Gastrocnemius medialis (tissue), 4 donors: ENCODE measurements around the gene LAMA1. TPM values are rescaled to one million over a fixed set of nuclear protein-coding genes. Genes with fewer than 3 reads are reported as not detected.
"Not testable (repeated sequence)": the region's sequence is repeated elsewhere in the genome, so short reads cannot be mapped to it uniquely, and the experiment has no call there.

Source experiments
- ATAC-seq, 2 donors: fragments of 150-250 bp; one replicate each; pipeline ENCODE4 v1.9.1; 2016
- DNase-seq, 2 donors: peaks; one replicate each; pipeline ENCODE4 v3.0.0-alpha.2; 2019
- H3K27ac ChIP-seq, 4 donors: fragments of 200-600 bp; sonication (generic); 1 replicate in 1 of 4; 2 replicates in 3 of 4; pipeline ENCODE4 v1.5.1; 2016 to 2018; ENCODE audit warnings: mild to moderate bottlenecking in 2 of 4, moderate library complexity in 1 of 4
- H3K27me3 ChIP-seq, 3 donors: fragments of 200-600 bp; sonication (generic) in 2 of 3; 1 replicate in 1 of 3; 2 replicates in 2 of 3; pipeline versions ENCODE4 v1.5.1 to v1.6.0; 2016 to 2019; ENCODE audit warnings: mild to moderate bottlenecking in 1 of 3, moderate library complexity in 1 of 3
- H3K36me3 ChIP-seq, 2 donors: fragments of 200-600 bp; sonication (generic) in 1 of 2; one replicate each; pipeline ENCODE4 v1.5.1; 2017 to 2018
- H3K4me1 ChIP-seq, 2 donors: fragments of 200-600 bp; sonication (generic) in 1 of 2; one replicate each; pipeline ENCODE4 v1.5.1; 2016 to 2017; ENCODE audit warnings: mild to moderate bottlenecking in 2 of 2
- H3K4me3 ChIP-seq, 4 donors: fragments of 200-600 bp; sonication (generic) in 3 of 4; 1 replicate in 1 of 4; 2 replicates in 3 of 4; pipeline ENCODE4 v1.5.1; 2016 to 2019; ENCODE audit warnings: mild to moderate bottlenecking in 2 of 4
- H3K9me3 ChIP-seq, 3 donors: fragments of 200-600 bp; sonication (generic) in 2 of 3; 1 replicate in 1 of 3; 2 replicates in 2 of 3; pipeline ENCODE4 v1.5.1; 2016 to 2019
- POLR2A ChIP-seq, 2 donors: fragments of 450-650 bp; IDR thresholded peaks; one replicate each; pipeline ENCODE4 v1.6.1; 2017; ENCODE audit warnings: antibody characterized with exemption in 2 of 2, mild to moderate bottlenecking in 2 of 2, moderate library complexity in 2 of 2
- in situ Hi-C, 4 donors: fragments of 200-750 bp; cut with MboI; loops; one replicate each; pipeline versions ENCODE4 v1.15.0 to v1.8.0; 2017; ENCODE audit warnings: low sequenced_read_pairs in 4 of 4
- intact Hi-C: fragments of 100-400 bp; cut with DNase I; formaldehyde crosslinking; loops from one replicate; pipeline ENCODE4 v1.15.1; 2023; ENCODE audit warnings: low total_unique reads
- total RNA-seq, 4 donors: library from RNA; depleted of rRNA; stranded (reverse); fragments of >200 nt; gene quantifications; one replicate each; pipeline versions ENCODE4 v1.1.0 to v1.2.3, GENCODE V29; 2016
- TF ChIP-seq, protein P1 (sequence below), 5 experiments: fragments of 450-650 bp in 3 of 5; fragments of 200-600 bp in 2 of 5; sonication (generic) in 2 of 5; IDR thresholded peaks in 4 of 5; conservative IDR thresholded peaks in 1 of 5; 1 replicate in 4 of 5; 2 replicates in 1 of 5; pipeline ENCODE4 v1.5.1; 2016 to 2019; ENCODE audit warnings: antibody characterized with exemption in 5 of 5, mild to moderate bottlenecking in 3 of 5, moderate library complexity in 3 of 5

LAMA1 gene
- total RNA-seq, 4 donors from 2014 or later, result 0.05 to 0.44 (median 0.09) TPM

DNA sequence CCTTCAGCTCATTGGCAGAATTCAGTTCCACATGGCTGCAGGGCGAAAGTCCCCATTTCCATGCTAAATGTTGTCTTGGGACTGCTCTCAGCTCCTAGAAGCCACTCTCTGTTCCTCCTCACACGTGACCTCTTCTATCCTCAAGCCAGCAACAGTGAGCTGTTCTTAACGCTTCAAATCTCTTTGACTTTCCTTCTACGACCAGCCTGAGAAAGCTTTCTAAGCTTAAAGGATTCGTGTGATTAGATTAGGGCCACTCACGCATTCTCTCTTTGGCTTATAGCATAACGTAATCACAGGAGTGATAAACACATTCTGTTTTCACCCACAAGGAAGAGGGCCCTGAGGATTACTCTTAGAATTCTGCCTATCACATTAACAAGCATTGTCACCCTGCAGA, 29.8 kb upstream of the LAMA1 start:
- no peaks in the 10 kb centered on the region for H3K27me3 ChIP-seq
- no peaks in the 10 kb centered on the region for H3K36me3 ChIP-seq
- ATAC-seq (no peak), DNase-seq (no peak)
- no peak overlapping the region for H3K4me3 ChIP-seq
- intact Hi-C loops, result no loop called here
- in situ Hi-C loops, result no loop called here
- no peak overlapping the region for H3K27ac ChIP-seq
- H3K4me1 ChIP-seq, result no peaks in the 10 kb centered on the region
- TF ChIP-seq, protein P1, sequence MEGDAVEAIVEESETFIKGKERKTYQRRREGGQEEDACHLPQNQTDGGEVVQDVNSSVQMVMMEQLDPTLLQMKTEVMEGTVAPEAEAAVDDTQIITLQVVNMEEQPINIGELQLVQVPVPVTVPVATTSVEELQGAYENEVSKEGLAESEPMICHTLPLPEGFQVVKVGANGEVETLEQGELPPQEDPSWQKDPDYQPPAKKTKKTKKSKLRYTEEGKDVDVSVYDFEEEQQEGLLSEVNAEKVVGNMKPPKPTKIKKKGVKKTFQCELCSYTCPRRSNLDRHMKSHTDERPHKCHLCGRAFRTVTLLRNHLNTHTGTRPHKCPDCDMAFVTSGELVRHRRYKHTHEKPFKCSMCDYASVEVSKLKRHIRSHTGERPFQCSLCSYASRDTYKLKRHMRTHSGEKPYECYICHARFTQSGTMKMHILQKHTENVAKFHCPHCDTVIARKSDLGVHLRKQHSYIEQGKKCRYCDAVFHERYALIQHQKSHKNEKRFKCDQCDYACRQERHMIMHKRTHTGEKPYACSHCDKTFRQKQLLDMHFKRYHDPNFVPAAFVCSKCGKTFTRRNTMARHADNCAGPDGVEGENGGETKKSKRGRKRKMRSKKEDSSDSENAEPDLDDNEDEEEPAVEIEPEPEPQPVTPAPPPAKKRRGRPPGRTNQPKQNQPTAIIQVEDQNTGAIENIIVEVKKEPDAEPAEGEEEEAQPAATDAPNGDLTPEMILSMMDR (IDR thresholded peaks at IDR 0.05 in 4 of 5, conservative IDR thresholded peaks at IDR 0.05 in 1 of 5), result no peak
- TF ChIP-seq POLR2A (IDR thresholded peaks at IDR 0.05), result no peak
- H3K9me3 ChIP-seq, result no peaks in the 10 kb centered on the region

DNA sequence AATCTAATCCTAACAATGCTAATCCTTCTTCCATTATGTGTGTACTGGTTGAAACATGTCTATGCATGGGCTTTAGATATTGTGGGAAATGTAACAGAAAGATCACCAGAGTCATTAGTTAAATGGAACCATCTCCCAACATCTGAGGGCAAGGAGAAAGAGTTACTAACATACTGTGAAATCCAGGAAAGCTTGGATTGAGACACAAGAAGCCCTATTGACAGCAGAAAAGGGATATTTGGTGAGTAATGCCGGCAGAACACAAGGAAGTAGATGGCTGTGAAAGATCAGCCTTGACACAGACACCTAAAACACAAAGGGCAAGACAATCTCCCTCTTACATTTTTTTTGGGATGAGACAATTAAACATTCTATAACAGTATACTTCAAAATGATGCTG, 28.5 kb upstream of the LAMA1 start:
- DNase-seq (no peak), ATAC-seq (no peak)
- Histone ChIP-seq H3K4me1 (no peaks in the 10 kb centered on the region), H3K27ac (no peak overlapping the region), H3K36me3 (no peaks in the 10 kb centered on the region), H3K4me3 (no peak overlapping the region), H3K27me3 (no peaks in the 10 kb centered on the region), H3K9me3 (no peaks in the 10 kb centered on the region)
- in situ Hi-C loops (no loop called here), intact Hi-C loops (no loop called here)
- TF ChIP-seq, protein P1 (IDR thresholded peaks at IDR 0.05 in 4 of 5, conservative IDR thresholded peaks at IDR 0.05 in 1 of 5), result no peak
- TF ChIP-seq POLR2A (IDR thresholded peaks at IDR 0.05), result no peak

DNA sequence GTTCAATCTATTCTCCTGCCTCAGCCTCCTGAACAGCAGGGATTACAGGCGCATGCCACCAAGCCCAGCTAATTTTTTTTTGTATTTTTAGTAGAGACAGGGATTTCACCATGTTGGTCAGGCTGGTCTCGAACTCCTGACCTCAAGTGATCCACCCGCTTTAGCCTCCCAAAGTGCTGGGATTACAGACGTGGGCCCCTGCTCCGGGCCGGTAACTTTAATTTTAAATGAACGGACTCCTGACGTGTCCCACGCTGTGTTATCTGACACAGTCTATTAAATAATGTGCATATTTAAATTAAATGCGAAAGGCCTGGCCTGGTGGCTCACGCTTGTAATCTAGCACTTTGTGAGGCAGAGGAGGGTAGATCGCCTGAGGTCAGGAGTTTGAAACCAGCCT, 27.3 kb upstream of the LAMA1 start:
- ATAC-seq, in situ Hi-C loops, H3K27me3 ChIP-seq, DNase-seq, H3K4me1 ChIP-seq, H3K4me3 ChIP-seq, intact Hi-C loops, H3K27ac ChIP-seq, H3K36me3 ChIP-seq, H3K9me3 ChIP-seq: not testable (repeated sequence)

DNA sequence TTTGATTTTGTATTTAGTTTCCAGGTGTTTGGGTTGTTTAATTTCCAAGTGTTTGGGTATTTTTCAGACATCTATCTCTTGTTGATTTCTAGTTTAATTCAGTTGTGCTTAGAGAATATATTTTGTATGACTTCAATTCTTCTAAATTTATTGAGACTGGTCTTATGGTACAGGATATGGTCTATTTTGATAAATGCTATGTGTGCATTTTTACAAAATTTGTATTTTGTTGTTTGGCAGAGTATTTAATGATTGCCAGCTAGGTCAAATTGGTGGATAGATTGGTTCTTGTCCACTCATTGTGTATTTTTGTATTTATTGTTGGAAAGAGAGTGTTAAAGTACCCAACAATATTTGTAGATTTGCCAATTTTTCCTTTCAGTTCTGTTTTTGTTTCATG, 23.7 kb upstream of the LAMA1 start:
- H3K27ac ChIP-seq, result no peak overlapping the region
- DNase-seq (no peak), ATAC-seq (no peak)
- intact Hi-C loops (no loop called here), in situ Hi-C loops (no loop called here)
- H3K36me3 ChIP-seq, result no peaks in the 10 kb centered on the region
- H3K9me3 ChIP-seq, result no peaks in the 10 kb centered on the region
- H3K4me3 ChIP-seq, result no peak overlapping the region
- TF ChIP-seq, protein P1 (IDR thresholded peaks at IDR 0.05 in 4 of 5, conservative IDR thresholded peaks at IDR 0.05 in 1 of 5), result no peak
- no peak for TF ChIP-seq POLR2A (IDR thresholded peaks at IDR 0.05)
- no peaks in the 10 kb centered on the region for H3K4me1 ChIP-seq
- H3K27me3 ChIP-seq, result no peaks in the 10 kb centered on the region

DNA sequence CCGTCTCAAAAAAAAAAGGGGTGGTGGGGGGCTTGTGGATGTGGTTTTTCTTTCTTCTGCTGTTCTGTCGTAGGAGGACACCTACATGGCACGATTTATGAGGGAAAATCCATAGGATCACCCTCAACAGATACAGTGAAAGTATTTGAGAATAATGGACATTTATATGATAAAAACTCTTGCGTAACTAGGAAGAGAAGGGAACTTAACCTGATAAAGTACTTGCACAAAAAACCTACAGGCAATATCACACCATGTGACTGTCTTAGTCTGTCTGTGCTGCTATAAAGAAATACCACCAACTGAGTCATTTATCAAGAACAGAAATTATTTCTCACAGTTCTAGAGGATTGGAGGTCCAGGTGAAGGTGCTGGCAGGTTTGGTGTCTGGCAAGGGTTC, 21.8 kb upstream of the LAMA1 start:
- intact Hi-C loops (no loop called here), in situ Hi-C loops (no loop called here)

More for the DNA sequence above, 21.8 kb upstream of the LAMA1 start:
- no peaks in the 10 kb centered on the region for H3K4me1 ChIP-seq
- no peaks in the 10 kb centered on the region for H3K9me3 ChIP-seq
- H3K4me3 ChIP-seq, result no peak overlapping the region
- DNase-seq (no peak), ATAC-seq (no peak)
- TF ChIP-seq, protein P1 (IDR thresholded peaks at IDR 0.05 in 4 of 5, conservative IDR thresholded peaks at IDR 0.05 in 1 of 5), result no peak
- TF ChIP-seq POLR2A (IDR thresholded peaks at IDR 0.05), result no peak
- no peak overlapping the region for H3K27ac ChIP-seq
- no peaks in the 10 kb centered on the region for H3K27me3 ChIP-seq
- no peaks in the 10 kb centered on the region for H3K36me3 ChIP-seq
